GM19043 (cell line): ENCODE results near the gene NSMCE1.

Experiments used
- ATAC-seq: cut with Tn5 transposase; IDR thresholded peaks from one replicate; pipeline ENCODE4 v1.9.1; 2021; ENCODE audit warnings: low read depth; ENCODE audit not compliant: unreplicated experiment

The NSMCE1 gene, protein sequence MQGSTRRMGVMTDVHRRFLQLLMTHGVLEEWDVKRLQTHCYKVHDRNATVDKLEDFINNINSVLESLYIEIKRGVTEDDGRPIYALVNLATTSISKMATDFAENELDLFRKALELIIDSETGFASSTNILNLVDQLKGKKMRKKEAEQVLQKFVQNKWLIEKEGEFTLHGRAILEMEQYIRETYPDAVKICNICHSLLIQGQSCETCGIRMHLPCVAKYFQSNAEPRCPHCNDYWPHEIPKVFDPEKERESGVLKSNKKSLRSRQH

DNA sequence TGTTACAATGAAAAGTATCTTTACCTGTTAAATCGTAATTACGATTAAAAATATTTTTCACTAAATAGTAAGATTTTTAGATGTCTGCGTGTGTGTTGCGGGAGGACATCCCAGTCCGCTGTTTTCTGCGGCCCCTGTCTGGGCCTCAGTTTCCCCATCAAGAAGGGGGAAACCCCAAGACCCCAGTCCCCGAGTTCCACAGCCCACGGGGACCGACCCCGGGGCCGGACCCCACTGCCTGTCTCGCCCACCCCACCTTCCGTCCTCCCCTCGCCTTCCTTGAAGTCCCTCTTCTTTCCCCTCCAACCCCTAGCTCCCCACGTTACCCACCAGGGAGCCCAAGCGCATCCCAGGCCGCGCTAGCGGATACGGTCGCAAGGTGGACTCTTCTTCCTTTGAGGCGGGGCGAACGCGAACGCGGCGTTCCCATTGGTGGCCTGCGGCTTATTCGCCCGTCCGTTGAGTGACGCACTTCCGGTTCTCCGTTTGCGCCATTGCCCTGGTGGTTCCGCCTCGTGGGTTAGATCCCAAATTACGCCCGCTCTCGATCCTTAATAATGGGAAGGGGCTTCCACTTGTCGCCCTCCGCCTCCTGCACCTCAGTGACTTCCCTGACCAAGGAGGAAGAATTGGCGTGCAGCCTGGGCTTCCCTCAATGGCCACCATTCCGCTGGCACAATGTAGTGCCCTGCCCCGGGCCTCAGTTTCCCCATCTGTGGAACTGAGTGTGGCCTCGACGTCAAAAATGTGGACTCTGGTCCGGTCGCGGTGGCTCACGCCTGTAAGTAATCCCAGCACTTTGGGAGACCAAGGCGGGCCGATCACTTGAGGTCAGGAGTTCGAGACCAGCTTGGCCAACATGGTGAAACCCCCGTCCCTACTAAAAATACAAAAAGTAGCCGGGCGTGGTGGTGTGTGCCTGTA lies at the start of gene NSMCE1:
TSS of gene NSMCE1 (minus strand) at position 397 of the 924 bp plus-strand sequence. CDS start 11,202 bp downstream, outside the sequence.
- ATAC-seq = peak; percentile 90

DNA sequence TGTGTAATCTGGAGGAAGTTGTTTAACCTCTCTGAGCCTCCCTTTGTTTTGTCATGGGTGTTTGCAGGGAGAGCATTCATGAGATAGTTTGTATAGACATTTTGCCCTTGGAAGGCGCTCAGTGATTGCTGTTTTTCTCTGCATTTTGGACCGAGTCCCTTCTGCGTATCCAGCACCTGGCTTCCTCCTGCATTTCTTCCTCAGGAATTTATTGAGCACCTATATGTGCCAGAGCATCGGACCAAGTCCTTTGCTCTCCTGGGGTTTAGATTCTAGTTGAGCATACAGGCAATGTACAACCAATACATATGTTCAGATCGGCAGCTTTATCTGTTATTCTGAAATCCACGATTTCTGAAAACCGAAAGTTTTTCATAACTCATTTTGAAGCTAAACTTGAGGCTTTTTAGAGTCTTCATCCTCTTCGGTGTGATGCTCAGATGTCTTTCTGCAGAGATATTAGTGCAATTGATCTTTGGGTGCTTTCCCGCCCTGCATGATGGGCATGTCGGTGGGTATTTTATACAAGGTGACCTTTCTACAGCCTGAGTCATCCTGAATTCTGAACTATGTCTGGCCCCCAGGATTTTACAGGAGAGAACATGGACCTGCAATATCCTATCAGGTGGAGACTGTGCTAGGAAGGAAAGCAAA lies 49.3 kb upstream of the NSMCE1 start:
- no peak for ATAC-seq

DNA sequence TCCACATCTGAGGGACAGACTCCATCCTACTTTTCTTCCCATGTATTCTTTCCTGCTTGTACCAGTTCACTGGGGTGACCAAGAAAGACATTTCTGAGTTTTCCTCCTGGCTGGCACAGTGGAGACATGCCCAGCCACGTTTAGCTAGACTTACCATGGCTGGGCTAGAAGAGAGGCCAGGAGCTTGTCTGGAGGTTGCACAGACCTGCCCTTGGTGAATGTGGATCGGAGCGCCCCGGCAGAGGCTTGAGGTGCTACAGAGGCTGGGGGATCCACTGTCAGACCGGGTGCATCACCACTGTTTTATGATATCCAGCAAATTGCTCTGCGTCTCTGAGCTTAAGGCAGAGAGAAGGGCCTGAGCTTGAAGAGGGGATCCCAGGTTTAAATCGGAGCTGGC lies 48.7 kb upstream of the NSMCE1 start:
- no peak for ATAC-seq

DNA sequence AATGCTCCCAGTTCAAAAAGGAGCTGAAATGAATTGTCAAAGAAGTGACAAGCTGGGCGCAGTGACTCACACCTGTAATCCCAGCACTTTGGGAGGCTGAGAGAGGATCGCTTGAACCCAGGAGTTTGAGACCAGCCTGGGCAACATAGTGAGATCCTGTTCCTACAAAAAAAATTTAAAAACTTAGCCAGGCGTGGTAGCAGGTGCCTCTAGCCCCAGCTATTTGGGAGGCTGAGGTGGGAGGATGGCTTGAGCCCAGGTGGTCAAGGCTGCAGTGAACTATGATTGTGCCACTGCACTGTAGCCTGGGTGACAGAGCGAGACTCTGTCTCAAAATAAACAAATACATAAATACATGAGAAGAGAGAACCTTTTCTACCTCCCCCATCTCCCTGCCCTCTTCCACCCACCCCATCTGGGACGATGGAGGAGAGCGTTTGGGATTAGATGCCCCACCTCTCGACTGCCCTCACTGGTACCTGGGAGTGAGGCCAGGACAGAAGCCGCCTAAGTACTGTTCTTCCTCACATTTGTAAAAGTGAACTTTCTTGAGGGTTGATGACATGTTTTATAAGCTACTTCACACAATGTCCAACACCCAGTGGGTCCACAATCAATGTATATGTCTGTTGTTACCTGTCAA lies 47.6 kb upstream of the NSMCE1 start:
- ATAC-seq = no peak

DNA sequence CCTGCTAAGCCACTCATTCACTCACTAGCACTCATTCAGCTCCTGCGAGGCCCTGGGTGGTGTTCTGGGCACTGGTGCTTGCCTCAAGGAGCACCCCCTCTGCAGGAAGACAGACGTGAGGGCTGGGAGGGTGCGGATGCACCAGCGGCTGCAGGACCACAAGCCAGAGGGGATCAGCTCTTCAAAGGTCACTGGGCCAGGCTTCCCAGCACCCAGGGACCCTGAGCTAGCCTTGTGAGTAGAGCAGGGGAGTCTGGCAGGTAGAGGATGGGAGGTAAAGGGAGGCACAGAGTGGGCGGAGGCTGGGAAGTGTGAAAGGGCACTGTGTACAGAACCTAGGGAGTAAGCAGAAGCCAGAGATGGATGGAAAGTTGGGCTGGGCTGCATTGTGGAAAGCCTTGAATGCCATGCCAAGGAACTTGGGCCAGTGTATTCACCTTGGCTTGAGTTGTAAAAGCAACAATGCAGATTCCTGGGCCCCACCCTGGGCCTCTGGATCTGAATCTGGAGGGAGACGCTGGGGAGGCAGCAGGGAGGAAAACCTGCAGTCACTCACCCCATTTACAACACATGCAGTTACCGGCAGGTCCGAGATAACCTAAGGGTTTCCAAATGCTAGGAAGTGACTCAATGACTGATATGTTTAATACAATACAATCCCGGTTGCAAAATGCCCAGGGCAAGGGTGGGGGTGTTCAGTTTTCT lies 46.9 kb upstream of the NSMCE1 start:
- no peak for ATAC-seq

DNA sequence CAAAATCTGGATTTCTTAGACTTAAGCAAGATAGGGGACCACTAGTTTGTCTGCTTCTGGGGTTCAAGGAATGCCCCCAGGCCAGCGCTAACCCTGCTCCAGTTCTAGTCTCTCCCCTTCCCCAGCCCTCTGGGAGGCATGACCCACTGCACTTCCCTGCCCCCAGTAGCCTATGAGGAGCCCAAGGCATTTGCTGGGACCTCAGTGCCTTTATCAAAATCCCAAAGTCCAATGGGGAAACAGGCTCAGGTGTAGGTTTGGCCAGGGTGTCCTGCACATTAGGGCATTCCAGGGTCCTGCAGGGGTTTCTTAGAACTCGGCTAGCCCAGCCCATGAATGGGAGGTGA lies 46.4 kb upstream of the NSMCE1 start:
- ATAC-seq = no peak

DNA sequence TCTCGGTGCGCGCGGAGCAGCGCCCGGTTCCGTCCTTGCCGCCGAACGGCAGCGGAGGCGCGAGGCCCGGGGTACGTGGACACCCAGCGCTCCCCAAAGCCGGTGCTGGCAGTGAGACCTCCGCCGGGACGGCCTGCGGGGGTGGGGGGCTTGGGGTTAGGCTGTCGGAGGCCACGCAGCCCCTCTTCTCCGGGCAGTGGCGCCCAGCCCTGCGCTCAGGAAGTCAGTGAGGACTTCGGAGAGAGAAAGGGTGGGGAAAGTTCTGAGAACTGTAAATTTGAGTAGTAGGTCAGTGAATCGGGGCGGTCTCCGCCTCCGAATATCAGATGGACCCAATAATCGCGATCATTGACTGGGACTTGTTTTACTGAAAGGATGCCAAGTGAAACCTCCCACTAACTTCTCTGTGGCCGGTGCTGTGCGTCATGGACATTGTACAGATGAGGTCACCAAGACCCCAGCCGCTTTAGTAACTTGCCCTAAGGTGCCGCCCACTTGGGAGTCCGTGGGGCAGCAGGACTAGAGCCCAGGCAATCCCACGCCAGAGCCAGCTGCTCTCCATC lies 45.7 kb upstream of the NSMCE1 start:
- ATAC-seq = no peak

DNA sequence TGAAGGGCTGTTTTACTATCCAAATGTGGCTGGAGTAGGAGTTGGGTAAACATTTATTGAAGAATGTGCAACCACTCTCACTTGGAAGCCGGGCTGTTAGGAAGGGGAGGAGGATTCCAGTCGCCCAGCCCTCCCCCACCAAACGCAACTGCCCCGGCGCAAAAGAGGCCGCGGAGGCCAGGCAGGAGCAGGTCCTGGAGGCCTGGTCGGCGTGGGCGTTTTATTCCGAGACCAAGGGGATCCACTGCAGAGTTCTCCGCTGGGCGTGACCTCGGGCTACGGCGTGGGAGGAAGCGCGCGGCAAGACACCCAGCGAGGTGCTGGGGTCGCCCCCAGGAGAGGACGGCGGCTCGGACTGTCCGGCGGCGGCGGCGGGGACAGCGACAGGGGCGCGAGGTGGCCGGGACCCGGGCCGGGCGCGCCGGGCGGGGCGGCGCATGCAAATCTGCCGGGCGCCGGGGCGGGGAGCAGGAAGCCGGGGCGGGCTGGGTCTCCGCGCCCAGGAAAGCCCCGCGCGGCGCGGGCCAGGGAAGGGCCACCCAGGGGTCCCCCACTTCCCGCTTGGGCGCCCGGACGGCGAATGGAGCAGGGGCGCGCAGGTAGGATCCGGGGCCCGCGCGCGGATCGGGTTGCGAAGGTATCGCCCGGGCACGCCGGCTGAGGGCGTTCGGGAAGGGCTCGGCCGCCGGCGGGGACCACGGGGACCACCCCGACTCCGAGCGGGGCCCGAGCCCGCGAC lies 45.0 kb upstream of the NSMCE1 start, which contains the start of gene IL4R:
TSS of gene IL4R (plus strand) at position 553 of the 739 bp plus-strand sequence. CDS start 26,230 bp downstream, outside the sequence.
- no peak for ATAC-seq

DNA sequence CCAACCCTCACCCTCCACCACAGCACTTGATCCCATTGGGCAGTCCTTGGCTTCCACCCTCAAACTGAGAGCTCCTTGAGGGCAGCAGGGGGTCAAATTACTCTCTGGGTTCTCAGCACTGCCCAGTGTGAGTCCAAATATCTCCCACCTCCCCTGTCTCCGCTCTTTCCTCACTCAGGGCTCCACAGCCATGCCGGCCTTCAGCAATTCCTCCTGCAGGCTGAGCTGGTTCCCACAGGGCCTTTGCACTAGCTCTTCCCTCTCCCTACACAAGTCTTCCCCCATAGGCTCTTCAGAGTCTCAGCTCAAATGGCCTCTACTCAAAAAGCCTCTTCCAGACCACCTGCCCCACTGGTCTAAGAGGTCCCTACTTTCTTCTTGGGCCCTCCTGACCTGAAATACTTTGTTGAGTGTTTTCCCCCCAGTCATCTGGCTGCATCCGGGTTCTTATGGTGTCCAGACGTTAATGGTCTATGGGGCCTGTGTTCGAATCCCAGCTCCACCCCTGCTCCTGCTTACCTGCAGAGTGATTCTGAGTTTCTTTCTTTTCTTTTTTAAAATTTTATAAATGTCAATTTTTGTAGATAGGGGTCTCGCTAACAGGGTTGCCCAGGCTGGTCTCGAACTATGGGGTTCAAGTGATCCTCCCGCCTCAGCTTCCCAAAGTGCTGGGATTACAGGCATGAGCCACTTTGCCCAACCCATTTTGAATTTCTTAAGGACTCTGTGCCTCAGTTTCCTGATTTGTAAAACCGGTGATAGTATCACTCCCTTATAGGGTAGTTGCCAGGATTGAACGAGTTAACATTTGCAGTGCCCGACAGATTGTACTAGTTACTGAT lies 44.2 kb upstream of the NSMCE1 start:
- no peak for ATAC-seq

DNA sequence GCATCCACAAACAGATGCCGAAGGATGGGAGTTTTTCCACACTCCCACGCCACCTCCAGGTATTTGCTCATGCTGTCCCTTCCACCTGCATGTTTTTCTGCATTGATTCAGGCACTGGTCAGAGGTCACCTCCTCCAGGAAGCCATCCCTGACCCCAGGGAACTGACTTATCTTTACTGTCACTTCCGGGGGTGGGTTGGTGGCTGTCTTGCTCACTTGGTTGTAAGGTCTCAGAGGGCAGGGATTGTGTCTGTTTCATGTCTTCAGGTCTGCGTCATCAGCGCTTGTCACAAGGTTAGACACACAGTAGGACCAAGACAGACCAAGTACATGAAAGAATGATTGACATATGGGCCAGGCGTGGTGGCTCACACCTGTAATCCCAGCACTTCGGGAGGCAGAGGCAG lies 43.3 kb upstream of the NSMCE1 start:
- no peak for ATAC-seq

DNA sequence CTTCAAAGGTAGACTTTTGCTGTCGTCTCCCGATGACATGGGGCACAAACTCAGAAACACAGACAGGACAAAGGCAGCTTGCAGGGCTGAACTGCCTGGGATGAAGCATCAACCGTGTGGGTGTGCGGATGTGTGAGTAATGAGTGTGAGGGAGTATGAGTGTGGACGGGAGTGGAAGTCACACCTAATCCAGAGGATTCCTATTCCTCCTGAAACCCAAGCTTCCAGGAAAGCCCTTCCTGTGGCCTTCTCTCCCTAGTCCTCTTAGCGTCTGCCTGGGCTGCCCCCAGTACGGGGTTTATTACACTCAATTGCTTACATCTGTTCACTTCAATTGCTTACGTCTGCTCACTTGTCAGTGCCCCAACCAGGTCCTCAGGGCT lies 42.9 kb upstream of the NSMCE1 start:
- no peak for ATAC-seq

DNA sequence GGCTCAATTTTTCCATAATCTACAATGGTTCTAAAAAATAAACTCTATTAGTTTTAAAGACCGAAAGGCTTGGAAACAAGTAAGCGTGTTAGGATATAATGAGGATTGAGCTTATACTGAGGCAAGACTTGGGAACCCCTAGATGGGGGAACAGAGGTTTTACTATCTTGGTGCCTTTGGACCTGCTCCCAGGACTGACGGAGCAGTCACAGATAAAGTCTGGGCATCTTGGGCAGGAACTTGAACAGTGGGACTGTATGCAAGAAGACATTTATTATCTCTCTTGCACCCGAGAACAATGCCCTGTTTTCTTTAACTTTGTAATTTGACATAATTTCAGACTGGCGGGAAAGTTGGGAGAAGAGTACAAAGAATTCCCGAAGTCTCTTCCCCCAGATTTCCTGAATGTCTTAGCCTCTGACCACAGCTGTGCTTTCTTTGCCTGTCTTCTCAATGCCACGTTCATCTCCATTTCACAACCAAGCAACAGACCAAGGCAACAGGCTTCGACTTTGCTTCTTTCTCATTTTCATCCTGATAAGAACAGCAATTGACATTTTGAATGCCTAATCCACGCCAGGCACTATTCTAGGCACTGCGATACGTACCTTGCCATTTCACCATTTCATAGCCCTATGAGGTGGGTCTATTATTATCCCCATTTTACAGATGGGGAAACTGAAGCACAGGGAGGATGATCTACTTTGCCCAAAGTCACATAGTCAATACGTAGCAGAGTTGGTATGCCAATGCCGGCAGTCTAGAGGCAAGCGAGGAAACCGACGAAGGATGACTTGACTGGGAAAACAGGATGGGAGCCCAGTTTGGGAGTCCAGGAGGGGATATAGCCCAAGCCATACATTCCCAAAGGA lies 42.2 kb upstream of the NSMCE1 start:
- ATAC-seq = no peak

DNA sequence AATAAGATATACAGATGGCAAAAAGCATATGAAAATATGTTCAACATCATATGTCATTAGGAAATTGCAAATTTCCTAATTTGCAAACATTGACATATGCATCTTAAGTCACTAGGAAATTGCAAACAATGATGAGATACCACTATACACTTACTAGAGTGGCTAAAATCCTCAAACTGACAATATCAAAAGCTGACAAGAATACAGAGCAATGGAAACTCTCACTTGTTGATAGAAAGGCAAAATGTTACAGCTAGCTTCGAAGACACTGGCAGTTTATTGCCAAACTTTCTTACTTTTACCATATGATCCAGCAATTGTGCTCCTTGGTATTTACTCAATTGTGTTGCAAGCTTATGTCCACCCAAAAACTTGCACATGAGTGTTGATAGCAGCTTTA lies 40.2 kb upstream of the NSMCE1 start:
- no peak for ATAC-seq

DNA sequence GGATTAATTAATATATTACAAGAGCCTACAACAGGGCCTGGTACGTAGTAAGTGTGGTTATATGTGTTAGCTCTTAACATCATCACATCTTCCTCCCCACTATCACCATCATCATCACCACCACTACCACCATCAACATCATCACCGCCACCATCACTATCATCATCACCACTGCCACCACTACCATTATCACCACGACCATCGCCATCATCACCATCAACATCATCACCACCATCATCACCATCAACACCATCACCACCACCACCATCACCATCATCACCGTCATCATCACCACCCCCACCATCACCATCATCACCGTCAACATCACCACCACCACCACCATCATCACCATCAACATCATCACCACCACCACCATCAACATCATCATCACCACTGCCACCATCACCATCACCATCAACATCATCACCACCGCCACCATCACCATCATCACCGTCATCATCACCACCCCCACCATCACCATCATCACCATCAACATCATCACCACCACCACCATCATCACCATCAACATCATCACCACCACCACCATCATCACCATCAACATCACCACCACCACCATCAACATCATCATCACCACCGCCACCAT lies 37.4 kb upstream of the NSMCE1 start:
- ATAC-seq = no peak

DNA sequence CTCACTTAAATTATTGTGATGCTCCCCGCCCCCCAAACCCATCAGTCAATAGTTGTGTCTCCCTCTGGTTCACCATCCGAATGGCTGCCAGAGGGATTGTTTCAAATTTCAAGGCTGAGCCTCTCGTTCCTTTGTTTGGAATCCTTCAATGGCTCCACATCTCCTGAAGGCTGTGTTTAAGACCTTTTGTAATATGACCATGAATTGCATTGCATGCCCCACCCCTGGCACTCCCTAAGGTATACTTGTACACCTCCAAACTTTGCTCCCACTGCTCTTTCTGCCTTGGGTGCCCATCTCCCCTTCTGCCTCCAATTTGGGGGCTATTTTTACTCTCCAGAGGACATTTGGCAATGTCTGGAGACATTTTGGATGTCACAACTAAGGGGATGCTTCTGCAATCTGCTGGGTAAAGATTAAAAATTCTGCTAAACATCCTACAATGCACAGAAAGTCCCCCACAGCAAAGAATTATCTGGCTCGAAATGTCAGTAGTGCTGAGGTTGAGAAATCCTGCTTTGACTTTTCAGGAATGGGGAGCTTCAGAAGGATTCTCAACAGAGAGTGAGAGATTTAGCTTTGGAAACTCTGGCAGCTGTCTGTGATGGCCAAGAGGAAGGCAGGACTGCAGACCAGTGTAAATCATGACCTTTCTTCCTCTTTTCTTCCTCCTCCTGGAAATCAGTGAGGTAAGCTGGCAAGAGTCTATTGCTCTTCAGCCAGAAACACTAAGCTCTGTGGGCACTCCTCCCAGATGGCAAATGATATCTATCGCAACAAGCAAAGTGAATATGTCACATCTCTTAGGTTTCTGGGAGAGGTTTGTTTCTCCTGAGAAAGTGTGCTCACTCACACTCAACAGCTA lies 36.5 kb upstream of the NSMCE1 start:
- ATAC-seq = no peak

DNA sequence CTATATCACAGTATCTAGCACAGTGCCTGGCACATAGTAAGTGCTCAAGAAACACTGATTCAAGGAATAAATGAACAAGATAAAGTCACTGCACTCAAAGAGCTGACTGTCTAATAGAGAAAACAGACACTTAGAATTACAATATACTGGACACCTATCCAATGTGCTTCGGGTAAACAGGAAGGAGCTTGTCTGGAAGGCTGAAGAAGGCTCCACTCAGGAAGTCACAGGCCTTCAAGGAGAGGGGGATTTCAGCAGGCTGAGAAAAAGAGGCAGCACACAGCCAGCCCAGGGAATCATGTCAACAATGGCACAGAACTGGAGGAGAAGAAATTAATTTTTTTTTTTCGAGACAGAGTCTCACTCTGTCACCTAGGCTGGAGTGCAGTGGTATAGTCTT lies 35.5 kb upstream of the NSMCE1 start:
- no peak for ATAC-seq
